GM12878 (cell line): ENCODE measurements around the gene AHCYL2.

Experiments
- BHLHE40 ChIP-seq, 2 experiments: fragments of 450-650 bp in 1 of 2; IDR thresholded peaks; 2 replicates each; pipeline ENCODE4 v1.6.1; 2011 to 2017; ENCODE audit warnings: low read depth in 2 of 2, borderline replicate concordance in 1 of 2, improper control_type of control experiment in 1 of 2, low read length in 1 of 2, mild to moderate bottlenecking in 1 of 2
- CHD1 ChIP-seq: IDR thresholded peaks from 2 replicates; pipeline ENCODE4 v1.6.1; 2012; ENCODE audit warnings: low read depth, low read length, improper control_type of control experiment
- CHD4 ChIP-seq: fragments of 200-600 bp; sonication (generic); IDR thresholded peaks from 2 replicates; pipeline ENCODE4 v1.6.1; 2016; ENCODE audit warnings: mild to moderate bottlenecking
- CTCF ChIP-seq, 3 experiments: IDR thresholded peaks in 2 of 3; conservative IDR thresholded peaks in 1 of 3; 2 replicates each; pipeline ENCODE4 v1.5.1; 2011; ENCODE audit warnings: low read depth in 3 of 3, low read length in 3 of 3, mild to moderate bottlenecking in 3 of 3, control low read depth in 2 of 3, moderate library complexity in 2 of 3, inconsistent platforms in 1 of 3, mixed read lengths in 1 of 3; ENCODE audit not compliant: control insufficient read depth in 2 of 3, insufficient read depth in 1 of 3; ENCODE audit errors: extremely low read depth in 1 of 3
- KDM1A ChIP-seq: fragments of 200-600 bp; sonication (generic); IDR thresholded peaks from 2 replicates; pipeline ENCODE4 v1.6.1; 2016; ENCODE audit warnings: borderline replicate concordance
- NFYB ChIP-seq: IDR thresholded peaks from 2 replicates; pipeline ENCODE4 v1.6.1; 2011; ENCODE audit warnings: low read depth, mild to moderate bottlenecking, low read length, improper control_type of control experiment, moderate library complexity; ENCODE audit not compliant: insufficient read depth
- PAX8 ChIP-seq: fragments of 450-650 bp; IDR thresholded peaks from 2 replicates; pipeline ENCODE4 v1.6.1; 2017; ENCODE audit warnings: mild to moderate bottlenecking, moderate library complexity
- POLR2A ChIP-seq: IDR thresholded peaks from 2 replicates; pipeline ENCODE4 v1.6.1; 2011; ENCODE audit warnings: low read depth, mild to moderate bottlenecking, low read length
- POLR2AphosphoS5 ChIP-seq: IDR thresholded peaks from 2 replicates; pipeline ENCODE4 v1.6.1; 2011; ENCODE audit warnings: mild to moderate bottlenecking, low read length, inconsistent platforms
- PRDM15 ChIP-seq: fragments of 450-650 bp; formaldehyde crosslinking; IDR thresholded peaks from 2 replicates; pipeline ENCODE4 v1.4.0; 2020; ENCODE audit warnings: mild to moderate bottlenecking, moderate library complexity
- RAD21 ChIP-seq: IDR thresholded peaks from 2 replicates; pipeline ENCODE4 v1.6.1; 2011; ENCODE audit warnings: mild to moderate bottlenecking, low read depth, low read length, moderate library complexity; ENCODE audit not compliant: insufficient read depth
- ZBTB11 ChIP-seq: fragments of 450-650 bp; formaldehyde crosslinking; IDR thresholded peaks from 2 replicates; pipeline ENCODE4 v1.5.0; 2022; ENCODE audit warnings: mild to moderate bottlenecking, missing genetic modification characterization
- ZNF622 ChIP-seq: fragments of 450-650 bp; IDR thresholded peaks from 2 replicates; pipeline ENCODE4 v1.6.1; 2017; ENCODE audit warnings: mild to moderate bottlenecking, inconsistent platforms

GRCh38 chr7:129386506-129386905 is 161.7 kb downstream of the AHCYL2 start:
- TF ChIP-seq POLR2A (no peak), CHD4 (no peak), POLR2AphosphoS5 (no peak), CTCF (IDR thresholded peaks at IDR 0.05 in 2 of 3, conservative IDR thresholded peaks at IDR 0.05 in 1 of 3; ENCODE audit: control insufficient read depth in 2 of 3, extremely low read depth in 1 of 3, insufficient read depth in 1 of 3, low read depth in 3 of 3, low read length in 3 of 3) (no peak), NFYB (no peak), PAX8 (no peak), ZNF622 (no peak), CHD1 (no peak), PRDM15 (CRISPR knock-in tag) (no peak), RAD21 (no peak), KDM1A (no peak), BHLHE40 (IDR thresholded peaks at IDR 0.05; ENCODE audit: borderline replicate concordance in 1 of 2, low read depth in 2 of 2, low read length in 1 of 2) (no peak), ZBTB11 (no peak)
